Fibroblast of pulmonary artery (primary cell): ENCODE measurements around the gene SBF2.

ENCODE experiments used
- DNase-seq: peaks from one replicate; pipeline ENCODE4 v3.0.0-alpha.2; 2010; ENCODE audit warnings: low read depth
- H3K4me3 ChIP-seq: replicated peaks from 2 replicates; pipeline ENCODE4 v1.5.1; 2011; ENCODE audit warnings: low read depth, mild to moderate bottlenecking, control low read depth, low read length, moderate library complexity
- TF ChIP-seq, protein P1 (sequence below): IDR thresholded peaks from 2 replicates; pipeline ENCODE4 v1.5.1; 2011; ENCODE audit warnings: mild to moderate bottlenecking, control low read depth, low read length, inconsistent platforms; ENCODE audit errors: missing control alignments

SBF2 gene

DNA sequence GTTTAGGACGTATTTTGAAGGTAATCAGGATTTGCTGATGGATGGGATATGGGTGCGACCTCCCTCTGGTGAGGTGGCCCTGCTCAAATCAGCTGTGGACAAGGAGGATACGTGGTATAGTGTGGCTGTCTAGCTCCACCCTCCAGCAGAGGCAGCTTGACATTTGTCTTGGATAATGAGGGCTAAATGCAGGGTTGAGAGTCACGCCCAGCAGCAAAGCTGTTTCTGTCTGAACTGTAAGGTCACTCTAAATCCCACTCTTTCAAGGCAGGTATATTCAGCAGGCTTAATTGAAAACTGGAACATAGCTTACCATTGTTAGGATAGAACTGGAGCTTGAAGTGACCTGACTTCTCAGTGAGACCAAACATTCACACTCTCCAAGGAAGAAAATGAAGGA is 531.5 kb downstream of the SBF2 start:
- TF ChIP-seq, protein P1, sequence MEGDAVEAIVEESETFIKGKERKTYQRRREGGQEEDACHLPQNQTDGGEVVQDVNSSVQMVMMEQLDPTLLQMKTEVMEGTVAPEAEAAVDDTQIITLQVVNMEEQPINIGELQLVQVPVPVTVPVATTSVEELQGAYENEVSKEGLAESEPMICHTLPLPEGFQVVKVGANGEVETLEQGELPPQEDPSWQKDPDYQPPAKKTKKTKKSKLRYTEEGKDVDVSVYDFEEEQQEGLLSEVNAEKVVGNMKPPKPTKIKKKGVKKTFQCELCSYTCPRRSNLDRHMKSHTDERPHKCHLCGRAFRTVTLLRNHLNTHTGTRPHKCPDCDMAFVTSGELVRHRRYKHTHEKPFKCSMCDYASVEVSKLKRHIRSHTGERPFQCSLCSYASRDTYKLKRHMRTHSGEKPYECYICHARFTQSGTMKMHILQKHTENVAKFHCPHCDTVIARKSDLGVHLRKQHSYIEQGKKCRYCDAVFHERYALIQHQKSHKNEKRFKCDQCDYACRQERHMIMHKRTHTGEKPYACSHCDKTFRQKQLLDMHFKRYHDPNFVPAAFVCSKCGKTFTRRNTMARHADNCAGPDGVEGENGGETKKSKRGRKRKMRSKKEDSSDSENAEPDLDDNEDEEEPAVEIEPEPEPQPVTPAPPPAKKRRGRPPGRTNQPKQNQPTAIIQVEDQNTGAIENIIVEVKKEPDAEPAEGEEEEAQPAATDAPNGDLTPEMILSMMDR: no peak

GRCh38 chr11:9761441-9761945 is 532.5 kb downstream of the SBF2 start:
- TF ChIP-seq, protein P1: no peak
- H3K4me3 ChIP-seq: no peak overlapping the region
- DNase-seq: no peak

More for the DNA sequence above, 531.5 kb downstream of the SBF2 start:
- DNase-seq: no peak
- no peak overlapping the region for H3K4me3 ChIP-seq

DNA sequence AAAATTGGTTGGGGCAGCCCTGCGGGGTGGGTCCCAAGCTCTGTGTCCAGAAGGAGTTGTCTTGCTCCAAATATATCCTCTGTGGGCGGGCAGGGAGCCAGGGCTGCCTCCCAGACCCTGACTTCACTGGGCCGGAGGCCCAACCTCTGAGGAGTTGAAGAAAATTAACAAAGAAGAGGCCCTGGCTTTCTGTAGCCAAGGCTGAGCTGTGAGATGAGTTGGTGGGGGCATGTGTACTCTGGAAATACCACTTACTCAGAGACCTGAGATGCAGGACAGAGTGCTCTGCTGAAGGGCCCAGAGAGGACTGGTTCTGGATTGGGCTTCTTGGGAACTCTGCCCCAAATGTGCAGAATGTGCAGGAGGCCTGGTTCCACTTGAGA is 533.8 kb downstream of the SBF2 start:
- TF ChIP-seq, protein P1: no peak
- no peak overlapping the region for H3K4me3 ChIP-seq
- DNase-seq: peak; percentile 93

GRCh38 chr11:9759519-9760192 is 534.4 kb downstream of the SBF2 start:
- TF ChIP-seq, protein P1: no peak
- H3K4me3 ChIP-seq: peak overlapping the region; percentile 57
- DNase-seq: peak; percentile 97

DNA sequence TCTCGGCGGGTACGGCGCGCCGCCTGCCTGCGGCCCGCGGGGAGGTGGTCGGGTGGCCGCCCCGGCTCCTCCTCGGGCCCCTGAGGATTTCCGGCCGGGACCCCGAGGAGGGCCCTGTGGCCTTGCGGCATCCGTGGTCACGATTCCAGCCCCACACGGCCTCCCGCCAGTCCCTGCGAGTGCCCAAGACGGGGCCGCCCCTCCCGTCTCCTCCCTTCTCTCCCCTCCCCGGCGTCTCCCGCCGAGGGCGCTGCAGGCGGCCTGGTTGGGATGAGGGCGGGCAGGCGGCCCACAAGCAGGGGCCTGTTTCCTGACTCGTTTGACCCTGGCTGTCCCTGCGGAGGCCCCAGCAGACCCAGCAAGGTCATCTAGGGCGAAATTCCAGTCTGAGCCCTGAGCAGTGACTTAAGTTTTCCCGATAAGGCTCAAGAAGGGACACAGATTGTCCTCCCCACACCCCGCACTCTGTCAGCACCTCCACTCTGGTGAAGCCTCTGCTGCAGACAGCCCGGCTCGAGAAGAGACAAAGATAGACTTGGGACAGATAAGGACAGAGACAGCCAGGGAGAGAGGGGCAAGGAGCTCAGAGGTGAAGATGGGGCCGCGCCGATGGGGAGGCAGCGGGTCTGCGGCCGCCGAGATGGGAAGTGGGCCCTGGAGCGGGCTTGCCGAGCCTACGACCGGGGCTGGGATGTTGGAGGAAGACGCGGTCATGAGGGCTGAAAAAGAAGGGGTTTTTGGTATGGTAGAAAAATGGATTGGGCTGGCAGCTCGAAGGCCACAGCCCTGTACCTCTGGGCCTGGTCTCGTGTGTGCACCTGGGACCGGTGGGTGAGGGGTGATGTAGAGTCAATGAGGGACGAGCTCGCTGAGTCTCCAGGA is 535.1 kb downstream of the SBF2 start:
- TF ChIP-seq, protein P1: peak; percentile 17
- peak; percentile 67 for DNase-seq
- peak overlapping the region; percentile 57 for H3K4me3 ChIP-seq

GRCh38 chr11:9757809-9758636 is 536.0 kb downstream of the SBF2 start:
- TF ChIP-seq, protein P1: peak; percentile 0
- DNase-seq: peak; percentile 73
- peak overlapping the region; percentile 57 for H3K4me3 ChIP-seq
